Posterior vena cava (tissue), 2 donors: ENCODE data around the gene CPNE7. TPM values are rescaled to one million over a fixed set of nuclear protein-coding genes. Genes with fewer than 3 reads are reported as not detected.
"Not testable (repeated sequence)": the region's sequence is repeated elsewhere in the genome, so short reads cannot be mapped to it uniquely, and the experiment has no call there.

Experiments
- DNase-seq: peaks from one replicate; pipeline ENCODE4 v3.0.0-alpha.2; 2020; ENCODE audit warnings: low spot score
- intact Hi-C, 2 donors: fragments of 100-400 bp; cut with DNase I; formaldehyde crosslinking; loops; one replicate each; pipeline versions ENCODE4 v1.14.1 to v1.14.2; 2022 to 2023
- total RNA-seq, 2 donors: library from RNA; stranded (reverse); fragmentation: NEBNext Ultra II Directional; extraction: Animal tissue kit (Norgen Biotek cat#: 25700); gene quantifications; one replicate each; pipeline ENCODE4 v1.2.1, GENCODE V29; 2021
- donor health status: DM: yes; HTN: yes; CAD: no.
- donor health status: DM: yes; HTN: yes; CAD: no.

Gene CPNE7
- total RNA-seq, 2 donors from 2014 or later, result 0.71 TPM; not detected in 1

- DNase-seq, intact Hi-C loops: not testable (repeated sequence)
Measured at GRCh38 chr16:89634463-89635385, 59.2 kb downstream of the CPNE7 start.

GRCh38 chr16:89636663-89637062 lies 61.1 kb downstream of the CPNE7 start:
- DNase-seq, result no peak
- intact Hi-C loops, result no loop called here

GRCh38 chr16:89637379-89637778 lies 61.8 kb downstream of the CPNE7 start:
- intact Hi-C loops, result no loop called here
- DNase-seq, result no peak

- DNase-seq, result no peak
- intact Hi-C loops, result no loop called here
Measured at GRCh38 chr16:89638455-89638854, 62.9 kb downstream of the CPNE7 start.

GRCh38 chr16:89639385-89639784 lies 63.8 kb downstream of the CPNE7 start:
- intact Hi-C loops, result no loop called here
- DNase-seq, result no peak

- DNase-seq, result no peak
- intact Hi-C loops, result loop anchor here (5.0 to 10.0 kb wide), 4 partner anchors 64 to 937 kb away; partner anchors contain the start of genes CPNE7 (in 2 of the 2), CTU2 (in 1 of the 2) and RNF166 (in 1 of the 2)
Measured at GRCh38 chr16:89641458-89642119, 66.0 kb downstream of the CPNE7 start.

- intact Hi-C loops, result loop anchor here (5.0 to 10.0 kb wide), 4 partner anchors 65 to 938 kb away; partner anchors contain the start of genes CPNE7 (in 2 of the 2), CTU2 (in 1 of the 2) and RNF166 (in 1 of the 2)
- DNase-seq, result no peak
Measured at GRCh38 chr16:89642574-89642973, 67.0 kb downstream of the CPNE7 start.

GRCh38 chr16:89643769-89644300 lies 68.3 kb downstream of the CPNE7 start:
- intact Hi-C loops, result loop anchor here (5.0 to 10.0 kb wide), 4 partner anchors 67 to 939 kb away; partner anchors contain the start of genes CPNE7 (in 2 of the 2), CTU2 (in 1 of the 2) and RNF166 (in 1 of the 2)
- DNase-seq, result no peak

- DNase-seq, result no peak
- intact Hi-C loops, result loop anchor here (10.0 kb wide), 3 partner anchors 70 to 940 kb away; partner anchors contain the start of genes CPNE7 (in 1 of the 2), CTU2 (in 1 of the 2) and RNF166 (in 1 of the 2)
Measured at GRCh38 chr16:89645122-89645521, 69.6 kb downstream of the CPNE7 start.

- intact Hi-C loops, result loop anchor here (10.0 kb wide), 3 partner anchors 71 to 941 kb away; partner anchors contain the start of genes CPNE7 (in 1 of the 2), CTU2 (in 1 of the 2) and RNF166 (in 1 of the 2)
- no peak for DNase-seq
Measured at GRCh38 chr16:89646270-89646669, 70.7 kb downstream of the CPNE7 start.

Other genes starting within 250 kb of the CPNE7 start
- gene ANKRD11, start 85.2 kb upstream of the CPNE7 start, total RNA-seq, result 100 to 1,000 TPM in 1 of 2 donors, 10 to 100 TPM in 1; 95.0 to 110 TPM
- gene SPG7, start 67.4 kb upstream of the CPNE7 start, total RNA-seq, result 10 to 100 TPM; 64.1 to 65.2 TPM
- gene RPL13, start 15.1 kb upstream of the CPNE7 start, total RNA-seq, result 1,000 to 10,000 TPM; 1,338 to 1,459 TPM
- under 1 TPM in 1 of 2 donors, not detected in 1; 0.79 TPM for gene DPEP1, start 37.9 kb downstream of the CPNE7 start, total RNA-seq
- gene CHMP1A, start 82.0 kb downstream of the CPNE7 start, total RNA-seq, result 10 to 100 TPM; 47.1 to 59.8 TPM
- gene SPATA33, start 82.1 kb downstream of the CPNE7 start, total RNA-seq, result 1 to 10 TPM; 5.0 to 5.8 TPM
- gene CDK10, start 110.9 kb downstream of the CPNE7 start, total RNA-seq, result 10 to 100 TPM; 33.7 to 37.5 TPM
- 10 to 100 TPM in 1 of 2 donors, 1 to 10 TPM in 1; 7.9 to 13.0 TPM for gene SPATA2L, start 125.9 kb downstream of the CPNE7 start, total RNA-seq
- gene VPS9D1, start 145.1 kb downstream of the CPNE7 start, total RNA-seq, result 10 to 100 TPM in 1 of 2 donors, 1 to 10 TPM in 1; 8.4 to 11.8 TPM
- 10 to 100 TPM; 16.4 to 17.4 TPM for gene ZNF276, start 145.8 kb downstream of the CPNE7 start, total RNA-seq
- gene FANCA, start 240.9 kb downstream of the CPNE7 start, total RNA-seq, result 1 to 10 TPM; 3.0 to 5.0 TPM